Duodenal mucosa (tissue), 2 donors: Measurements from ENCODE around the gene B4GALT4.

Experiments used
- H3K27ac ChIP-seq: one replicate; pipeline ENCODE4 v1.7.0; 2013; ENCODE audit warnings: low read depth, low read length
- H3K27me3 ChIP-seq, 2 donors: one replicate each; pipeline ENCODE4 v1.7.0; 2013; ENCODE audit warnings: low read length in 2 of 2, control low read depth in 1 of 2; ENCODE audit not compliant: insufficient read depth in 2 of 2, control insufficient read depth in 1 of 2
- H3K36me3 ChIP-seq, 2 donors: one replicate each; pipeline ENCODE4 v1.7.0; 2013; ENCODE audit warnings: low read length in 2 of 2, control low read depth in 1 of 2; ENCODE audit not compliant: insufficient read depth in 2 of 2, control insufficient read depth in 1 of 2
- H3K4me1 ChIP-seq, 2 donors: one replicate each; pipeline ENCODE4 v1.7.0; 2013; ENCODE audit warnings: low read length in 2 of 2, control low read depth in 1 of 2; ENCODE audit not compliant: insufficient read depth in 2 of 2, control insufficient read depth in 1 of 2
- H3K4me3 ChIP-seq, 2 donors: one replicate each; pipeline ENCODE4 v1.7.0; 2013; ENCODE audit warnings: low read length in 2 of 2, low read depth in 1 of 2
- H3K9ac ChIP-seq, 2 donors: one replicate each; pipeline ENCODE4 v1.7.0; 2013; ENCODE audit warnings: low read length in 2 of 2, low read depth in 1 of 2
- H3K9me3 ChIP-seq, 2 donors: one replicate each; pipeline ENCODE4 v1.7.0; 2013; ENCODE audit warnings: low read length in 2 of 2, control low read depth in 1 of 2; ENCODE audit not compliant: control insufficient read depth in 1 of 2

Gene B4GALT4

DNA sequence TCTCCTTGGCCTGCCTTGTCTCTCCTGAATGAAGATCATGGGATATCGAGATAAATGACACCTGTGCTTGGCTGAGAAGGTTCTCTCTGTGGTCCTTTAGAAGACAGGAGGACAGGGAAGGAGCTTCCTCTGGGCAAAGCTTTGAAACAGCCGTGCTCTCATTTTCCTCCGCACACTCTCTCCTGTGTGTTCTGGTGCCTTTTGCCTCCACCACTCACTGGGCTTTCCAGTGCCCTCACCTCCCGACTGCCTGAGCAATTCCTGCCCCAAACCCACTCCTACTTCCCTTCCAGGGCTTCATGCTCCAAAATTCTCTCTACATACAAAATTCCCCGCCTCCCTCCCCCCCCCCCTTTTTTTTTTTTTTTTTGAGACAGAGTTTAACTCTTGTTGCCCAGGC lies 35.0 kb downstream of the B4GALT4 start:
- H3K27me3 ChIP-seq, result no peaks in the 10 kb centered on the region
- H3K9me3 ChIP-seq, result no peaks in the 10 kb centered on the region
- no peak overlapping the region for H3K27ac ChIP-seq
- no peak overlapping the region for H3K4me3 ChIP-seq
- no peak overlapping the region for H3K9ac ChIP-seq
- peaks cover 0 to 13% of the 10 kb centered on the region in 2 donors for H3K36me3 ChIP-seq
- peaks cover 8 to 14% of the 10 kb centered on the region in 2 donors for H3K4me1 ChIP-seq

- no peaks in the 10 kb centered on the region for H3K27me3 ChIP-seq
- H3K36me3 ChIP-seq, result peaks cover 0 to 10% of the 10 kb centered on the region in 2 donors
- peaks cover 8 to 14% of the 10 kb centered on the region in 2 donors for H3K4me1 ChIP-seq
- H3K4me3 ChIP-seq, result no peak overlapping the region
- no peak overlapping the region for H3K9ac ChIP-seq
- H3K9me3 ChIP-seq, result no peaks in the 10 kb centered on the region
- H3K27ac ChIP-seq, result no peak overlapping the region
Observed at GRCh38 chr3:119205209-119205608, 35.5 kb downstream of the B4GALT4 start.

- no peaks in the 10 kb centered on the region for H3K27me3 ChIP-seq
- H3K27ac ChIP-seq, result no peak overlapping the region
- no peaks in the 10 kb centered on the region for H3K4me1 ChIP-seq
- H3K4me3 ChIP-seq, result no peak overlapping the region
- no peak overlapping the region for H3K9ac ChIP-seq
- H3K36me3 ChIP-seq, result no peaks in the 10 kb centered on the region
- H3K9me3 ChIP-seq, result no peaks in the 10 kb centered on the region
Observed at GRCh38 chr3:119195911-119196310, 44.8 kb downstream of the B4GALT4 start.

- Histone ChIP-seq H3K27ac (no peak overlapping the region), H3K4me1 (no peaks in the 10 kb centered on the region), H3K9me3 (no peaks in the 10 kb centered on the region), H3K36me3 (no peaks in the 10 kb centered on the region), H3K27me3 (no peaks in the 10 kb centered on the region), H3K4me3 (no peak overlapping the region), H3K9ac (no peak overlapping the region)
Observed at GRCh38 chr3:119195151-119195476, 45.6 kb downstream of the B4GALT4 start.

DNA sequence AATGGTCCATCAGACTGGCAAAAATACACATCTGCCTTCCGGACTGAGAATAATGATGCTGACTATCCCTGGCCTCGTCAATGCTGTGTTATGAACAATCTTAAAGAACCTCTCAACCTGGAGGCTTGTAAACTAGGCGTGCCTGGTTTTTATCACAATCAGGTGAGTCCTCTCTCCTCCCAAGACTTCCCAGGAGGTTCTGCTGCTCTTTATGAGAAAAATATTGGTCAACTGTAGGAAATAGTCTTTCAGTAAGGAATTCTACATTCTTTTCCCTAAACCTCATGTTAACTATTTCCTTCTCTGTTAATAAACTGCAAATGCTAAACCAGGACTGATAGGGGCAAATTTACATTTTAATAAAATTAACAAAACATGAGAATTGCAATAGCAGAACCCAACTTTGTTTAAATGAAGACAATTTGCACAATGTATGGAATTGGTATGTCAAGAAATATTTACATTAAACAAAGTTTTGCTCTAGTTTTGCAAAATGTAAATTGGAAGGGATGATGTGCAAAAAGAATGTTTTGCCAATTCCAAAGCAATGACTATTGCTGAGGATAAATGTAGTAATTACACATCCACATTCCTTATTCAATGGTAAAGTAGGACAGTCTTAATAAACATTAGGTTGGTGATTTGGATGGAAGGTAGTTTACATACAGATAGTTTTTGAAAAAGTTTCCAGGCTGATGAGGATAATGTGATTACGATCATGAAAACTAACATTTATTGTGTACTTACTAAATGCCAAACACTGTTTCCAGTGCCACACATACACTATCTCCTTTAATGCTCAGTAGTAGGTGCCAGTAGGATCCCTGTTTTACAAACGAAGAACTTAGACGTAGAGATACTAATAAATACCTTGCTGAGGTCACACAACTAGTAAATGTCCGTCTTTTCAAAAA lies 46.2 kb downstream of the B4GALT4 start:
- no peak overlapping the region for H3K27ac ChIP-seq
- no peaks in the 10 kb centered on the region for H3K27me3 ChIP-seq
- no peaks in the 10 kb centered on the region for H3K9me3 ChIP-seq
- no peaks in the 10 kb centered on the region for H3K4me1 ChIP-seq
- H3K36me3 ChIP-seq, result no peaks in the 10 kb centered on the region
- H3K4me3 ChIP-seq, result no peak overlapping the region
- H3K9ac ChIP-seq, result no peak overlapping the region

- H3K27ac ChIP-seq, result no peak overlapping the region
Observed at GRCh38 chr3:119191800-119192199, 48.9 kb downstream of the B4GALT4 start.

DNA sequence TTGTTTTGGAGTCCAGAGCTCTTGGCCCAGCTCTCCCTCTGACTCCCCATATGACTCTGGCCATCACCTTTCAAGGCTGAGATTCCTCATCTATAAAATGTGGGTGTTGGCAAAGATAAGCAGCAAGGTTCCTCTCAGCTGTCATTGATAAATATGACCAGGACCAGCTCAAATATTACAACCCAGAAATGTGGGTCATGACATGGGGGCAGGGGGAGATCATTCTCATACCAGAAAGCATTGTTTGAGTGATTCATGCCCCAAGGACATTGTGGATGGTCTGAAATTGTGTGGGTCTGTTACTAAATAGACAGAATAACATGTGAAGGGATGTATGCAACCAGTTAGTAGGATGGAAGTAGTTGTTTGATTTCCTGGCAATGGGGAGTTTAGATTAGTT lies 53.4 kb downstream of the B4GALT4 start:
- Histone ChIP-seq H3K27ac (no peak overlapping the region), H3K4me3 (no peak overlapping the region), H3K9ac (no peak overlapping the region), H3K9me3 (no peaks in the 10 kb centered on the region), H3K27me3 (no peaks in the 10 kb centered on the region), H3K4me1 (peaks cover 0 to 7% of the 10 kb centered on the region in 2 donors), H3K36me3 (no peaks in the 10 kb centered on the region)

More at GRCh38 chr3:119191800-119192199, 48.9 kb downstream of the B4GALT4 start:
- Histone ChIP-seq H3K36me3 (no peaks in the 10 kb centered on the region), H3K27me3 (no peaks in the 10 kb centered on the region), H3K9me3 (no peaks in the 10 kb centered on the region), H3K9ac (no peak overlapping the region), H3K4me1 (no peaks in the 10 kb centered on the region), H3K4me3 (no peak overlapping the region)

GRCh38 chr3:119184796-119185570 lies 55.7 kb downstream of the B4GALT4 start:
- Histone ChIP-seq H3K9me3 (no peaks in the 10 kb centered on the region), H3K27me3 (no peaks in the 10 kb centered on the region), H3K4me3 (no peak overlapping the region), H3K9ac (no peak overlapping the region), H3K27ac (no peak overlapping the region), H3K36me3 (no peaks in the 10 kb centered on the region), H3K4me1 (peaks cover 0 to 7% of the 10 kb centered on the region in 2 donors)

DNA sequence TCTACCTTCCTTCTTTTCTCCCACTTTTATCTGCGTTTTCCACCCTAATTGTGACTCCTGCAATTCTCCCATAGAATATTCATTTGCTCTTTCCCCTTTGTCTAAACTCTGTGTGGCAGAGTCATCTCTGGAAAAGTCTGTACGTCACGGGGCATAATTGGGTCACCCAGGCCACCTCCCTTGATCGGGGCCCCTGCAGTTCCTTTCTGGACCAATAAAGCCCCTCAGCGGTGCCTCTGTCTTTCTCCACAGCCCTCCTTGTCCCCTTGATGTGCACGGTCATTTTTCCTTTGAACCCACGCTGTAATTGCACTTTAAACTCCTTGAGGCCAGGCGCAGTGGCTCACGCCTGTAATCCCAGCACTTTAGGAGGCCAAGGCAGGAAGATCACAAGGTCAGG lies 56.6 kb downstream of the B4GALT4 start:
- H3K9ac ChIP-seq, result no peak overlapping the region
- no peak overlapping the region for H3K4me3 ChIP-seq
- H3K27me3 ChIP-seq, result no peaks in the 10 kb centered on the region
- H3K36me3 ChIP-seq, result no peaks in the 10 kb centered on the region
- H3K9me3 ChIP-seq, result no peaks in the 10 kb centered on the region
- H3K4me1 ChIP-seq, result peaks cover 0 to 7% of the 10 kb centered on the region in 2 donors
- H3K27ac ChIP-seq, result no peak overlapping the region

GRCh38 chr3:119181765-119182164 lies 58.9 kb downstream of the B4GALT4 start:
- Histone ChIP-seq H3K9ac (no peak overlapping the region), H3K4me1 (peaks cover 0 to 7% of the 10 kb centered on the region in 2 donors), H3K36me3 (no peaks in the 10 kb centered on the region), H3K27me3 (no peaks in the 10 kb centered on the region), H3K4me3 (no peak overlapping the region), H3K9me3 (no peaks in the 10 kb centered on the region), H3K27ac (no peak overlapping the region)
